GM04503 (cell line): ENCODE results near the gene WDR27.
"Not testable (repeated sequence)": the region's sequence is repeated elsewhere in the genome, so short reads cannot be mapped to it uniquely, and the experiment has no call there.

Experiments used
- DNase-seq: peaks from one replicate; pipeline ENCODE4 v3.0.0-alpha.2; 2012; ENCODE audit warnings: low read depth

WDR27 gene

GRCh38 chr6:169661391-169661756 is 40.5 kb downstream of the WDR27 start:
- DNase-seq, result no peak

GRCh38 chr6:169660751-169661390 is 41.0 kb downstream of the WDR27 start:
- DNase-seq, result no peak

DNA sequence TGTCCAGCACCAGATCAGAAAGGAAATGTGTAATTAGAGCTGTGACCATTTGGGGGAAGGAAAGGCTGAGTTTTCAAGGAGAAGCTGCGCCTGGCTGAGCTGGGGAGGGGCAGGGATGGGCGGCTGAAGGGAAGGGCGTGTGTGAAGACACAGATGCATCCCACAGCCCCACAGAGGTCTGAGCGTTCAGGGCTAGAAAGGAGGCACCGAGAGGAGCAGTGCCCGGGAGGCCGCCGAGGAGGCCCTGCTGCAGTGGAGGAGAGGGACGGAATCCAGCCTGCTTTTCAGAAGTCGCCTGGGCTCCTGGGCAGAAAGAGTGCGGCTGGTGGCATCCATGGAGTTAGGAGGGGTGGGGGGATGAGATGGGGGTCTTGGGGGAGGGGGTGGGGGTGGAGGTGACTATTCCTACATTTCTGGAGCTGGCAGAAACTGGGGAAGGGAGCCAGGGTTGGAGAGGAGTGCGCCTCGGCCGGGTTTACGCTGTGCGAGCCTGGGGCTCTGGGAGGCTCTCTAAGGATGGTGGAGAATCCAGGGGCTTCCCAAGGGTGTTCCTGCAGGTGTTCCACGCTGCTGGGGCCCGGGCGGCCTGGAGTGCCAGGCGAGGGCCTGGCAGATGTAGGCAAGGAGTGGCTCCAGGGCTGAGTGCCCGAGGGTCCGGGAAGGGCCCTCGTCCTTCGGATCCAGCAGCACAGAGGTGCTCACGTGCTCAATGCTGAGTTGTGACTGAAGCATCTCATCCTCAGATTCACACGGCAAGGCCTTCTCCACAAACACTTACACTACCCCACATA is 41.8 kb downstream of the WDR27 start:
- no peak for DNase-seq

- DNase-seq, result no peak
Observed at GRCh38 chr6:169657284-169657610, 44.6 kb downstream of the WDR27 start.

GRCh38 chr6:169656546-169657283 is 45.1 kb downstream of the WDR27 start:
- DNase-seq, result no peak

- peak; percentile 20 for DNase-seq
Observed at GRCh38 chr6:169654598-169655391, 47.0 kb downstream of the WDR27 start.

DNA sequence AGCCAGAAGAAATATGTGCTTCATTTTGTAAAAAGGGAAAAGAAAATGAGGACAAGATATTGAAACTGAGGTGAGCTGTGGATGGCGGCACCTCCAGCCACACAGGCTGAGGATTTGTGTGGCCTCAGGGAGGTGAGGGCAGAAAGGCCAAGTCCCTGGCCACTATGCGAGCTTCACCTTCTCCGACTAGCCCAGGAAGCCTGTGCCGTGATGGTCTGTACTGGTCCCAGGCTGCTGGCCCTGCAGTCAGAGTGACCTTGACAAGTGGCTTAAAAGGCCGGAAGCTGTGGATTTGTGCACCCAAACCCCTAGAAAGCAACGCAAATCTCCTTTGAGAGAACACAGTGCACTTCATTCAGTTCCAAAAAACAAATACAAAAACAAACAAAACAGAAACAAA is 48.1 kb downstream of the WDR27 start:
- DNase-seq, result no peak

DNA sequence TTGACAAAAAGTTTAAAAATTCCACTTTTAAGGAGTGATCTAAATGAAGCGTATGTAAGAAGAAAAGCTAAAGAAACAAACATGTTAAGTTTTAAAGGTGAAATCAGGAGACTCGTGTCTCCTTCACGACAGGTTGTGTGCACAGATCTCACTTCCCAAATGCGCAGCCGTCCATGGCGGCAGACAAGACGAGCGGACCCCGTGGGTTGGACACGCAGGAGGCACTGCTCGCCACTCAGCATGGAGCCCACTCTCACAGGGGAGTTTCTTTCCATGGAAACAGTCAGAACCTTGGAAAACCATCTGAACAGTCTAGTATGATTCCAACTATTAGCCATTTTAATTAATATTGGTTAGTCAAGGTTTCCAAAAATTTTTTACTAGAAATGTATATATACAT is 48.9 kb downstream of the WDR27 start:
- no peak for DNase-seq

- no peak for DNase-seq
Observed at GRCh38 chr6:169651498-169651897, 50.3 kb downstream of the WDR27 start.

- no peak for DNase-seq
Observed at GRCh38 chr6:169650959-169651292, 50.9 kb downstream of the WDR27 start.

DNA sequence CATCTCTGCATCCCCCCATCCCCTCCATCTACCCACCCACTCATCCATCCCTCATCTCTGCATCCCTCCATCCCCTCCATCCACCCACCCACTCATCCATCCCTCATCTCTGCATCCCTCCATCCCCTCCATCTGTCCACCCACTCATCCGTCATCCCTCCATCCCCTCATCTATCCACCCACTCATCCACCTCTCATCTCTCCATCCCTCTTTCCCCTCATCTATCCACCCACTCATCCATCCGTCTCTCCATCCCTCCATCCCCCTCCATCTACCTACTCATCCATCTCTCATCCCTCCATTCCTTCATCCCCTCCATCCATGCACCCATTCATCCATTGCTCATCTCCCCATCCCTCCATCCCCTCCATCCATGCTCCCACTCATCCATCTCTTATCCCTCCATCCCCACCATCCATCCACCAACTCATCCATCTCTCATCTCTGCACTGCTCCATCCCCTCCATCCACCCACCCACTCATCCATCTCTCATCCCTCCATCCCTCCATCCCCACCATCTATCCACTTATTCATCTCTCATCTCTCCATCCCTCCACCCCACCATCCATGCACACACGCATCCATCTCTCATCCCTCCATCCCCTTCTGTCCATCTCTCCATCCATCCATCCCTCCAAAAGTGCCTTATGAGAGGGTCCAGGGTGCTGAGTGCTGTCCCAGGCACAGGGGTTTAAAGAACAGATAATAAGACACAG is 51.4 kb downstream of the WDR27 start:
- no peak for DNase-seq

DNA sequence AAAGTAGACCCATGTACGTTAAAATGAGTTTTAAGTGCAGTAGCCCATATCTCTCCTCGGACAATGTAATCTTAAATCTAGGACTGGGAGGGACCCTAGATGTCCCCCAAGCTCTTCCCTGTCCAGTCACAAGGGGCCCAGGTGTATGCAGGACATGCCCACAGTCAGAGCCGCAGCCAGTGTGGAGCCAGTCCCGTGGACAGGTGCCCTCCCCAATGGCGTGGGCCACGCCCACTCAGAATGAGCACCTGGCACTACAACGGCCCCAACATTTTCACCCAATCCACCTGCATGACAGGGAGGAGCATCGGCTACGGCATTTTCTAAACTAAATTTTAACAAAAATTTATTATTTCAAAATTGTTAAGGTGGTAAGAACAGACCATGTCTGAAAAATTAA is 53.2 kb downstream of the WDR27 start:
- no peak for DNase-seq

GRCh38 chr6:169648092-169648491 is 53.7 kb downstream of the WDR27 start:
- no peak for DNase-seq

DNA sequence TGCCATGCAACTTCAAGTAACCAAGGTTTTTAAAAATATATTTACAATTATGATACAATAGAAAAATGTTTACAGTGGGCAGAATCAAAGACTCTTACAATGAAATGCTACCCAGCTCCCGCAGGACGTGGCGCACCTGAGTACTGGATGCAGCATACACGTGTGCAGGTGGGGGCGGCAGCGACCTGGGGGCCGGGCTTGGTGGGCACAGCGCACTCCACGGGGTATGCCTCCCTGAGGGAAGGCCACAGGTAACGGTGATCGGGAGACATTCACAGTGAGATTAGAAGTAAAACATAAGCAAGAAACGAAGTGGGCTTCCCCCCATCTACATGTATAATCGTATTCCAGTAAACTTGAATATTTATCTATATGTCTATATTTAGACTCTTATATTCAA is 54.2 kb downstream of the WDR27 start:
- DNase-seq, result no peak

DNA sequence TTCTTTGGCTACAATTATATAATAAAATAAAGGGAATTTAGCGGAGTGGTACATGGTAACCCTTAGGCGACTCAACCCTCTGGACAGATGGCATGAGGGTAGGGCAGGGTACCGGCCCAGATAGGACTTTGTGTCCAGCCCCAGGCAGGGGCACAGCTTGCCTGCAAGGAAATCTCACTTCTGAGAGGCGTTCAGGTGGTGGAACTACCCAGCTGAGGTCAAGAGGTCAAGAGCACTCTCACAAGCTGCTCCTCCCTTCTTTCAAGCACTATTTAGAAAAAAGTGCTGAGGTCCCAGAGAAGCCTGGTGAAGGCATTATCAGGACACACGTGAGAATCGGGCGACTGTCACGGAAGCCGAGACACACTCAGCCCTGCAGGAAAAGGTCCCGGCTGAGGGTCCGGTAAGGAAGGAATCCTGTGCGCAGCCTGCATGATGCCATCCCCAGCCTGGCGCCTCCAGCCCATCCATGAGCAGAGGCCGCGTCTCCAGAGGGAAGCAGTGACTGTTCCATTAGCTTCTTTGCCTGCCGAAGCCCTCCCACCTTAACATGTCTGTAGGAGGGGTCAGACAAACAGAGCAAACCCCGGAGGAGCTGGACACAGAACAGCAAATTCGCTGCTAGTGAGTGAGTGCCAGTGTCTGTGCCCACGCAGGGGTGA is 54.8 kb downstream of the WDR27 start:
- DNase-seq, result no peak

DNA sequence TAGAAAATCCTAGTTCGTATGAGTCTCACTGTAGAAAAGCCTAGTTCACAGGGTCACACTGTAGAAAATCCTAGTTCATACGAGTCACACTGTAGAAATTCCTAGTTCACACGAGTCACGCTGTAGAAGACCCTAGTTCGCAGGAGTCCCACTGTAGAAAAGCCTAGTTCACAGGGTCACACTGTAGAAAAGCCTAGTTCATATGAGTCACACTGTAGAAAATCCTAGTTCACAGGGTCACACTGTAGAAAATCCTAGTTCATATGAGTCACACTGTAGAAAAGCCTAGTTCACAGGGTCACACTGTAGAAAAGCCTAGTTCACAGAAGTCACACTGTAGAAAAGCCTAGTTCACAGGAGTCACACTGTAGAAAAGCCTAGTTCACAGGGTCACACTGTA is 56.4 kb downstream of the WDR27 start:
- DNase-seq, result not testable (repeated sequence)

DNA sequence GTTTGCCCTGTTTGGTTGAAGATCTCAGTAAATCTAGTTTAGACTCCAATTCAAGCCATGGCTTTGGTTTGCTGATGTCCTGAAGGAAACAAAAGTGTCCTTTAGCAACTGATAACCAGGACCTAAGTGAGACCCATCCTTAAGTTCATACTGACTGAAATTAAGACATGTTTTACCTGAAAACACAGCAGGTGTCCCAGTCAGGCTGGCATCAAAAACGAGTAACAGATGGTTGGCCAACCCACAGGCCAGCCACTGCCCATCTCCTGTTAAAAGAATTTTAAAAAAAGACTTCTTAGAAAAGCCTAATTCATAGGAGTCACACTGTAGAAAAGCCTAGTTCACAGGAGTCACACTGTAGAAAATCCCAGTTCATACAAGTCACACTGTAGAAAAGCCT is 58.3 kb downstream of the WDR27 start:
- DNase-seq, result no peak

- DNase-seq, result no peak
Observed at GRCh38 chr6:169642455-169642854, 59.4 kb downstream of the WDR27 start.

DNA sequence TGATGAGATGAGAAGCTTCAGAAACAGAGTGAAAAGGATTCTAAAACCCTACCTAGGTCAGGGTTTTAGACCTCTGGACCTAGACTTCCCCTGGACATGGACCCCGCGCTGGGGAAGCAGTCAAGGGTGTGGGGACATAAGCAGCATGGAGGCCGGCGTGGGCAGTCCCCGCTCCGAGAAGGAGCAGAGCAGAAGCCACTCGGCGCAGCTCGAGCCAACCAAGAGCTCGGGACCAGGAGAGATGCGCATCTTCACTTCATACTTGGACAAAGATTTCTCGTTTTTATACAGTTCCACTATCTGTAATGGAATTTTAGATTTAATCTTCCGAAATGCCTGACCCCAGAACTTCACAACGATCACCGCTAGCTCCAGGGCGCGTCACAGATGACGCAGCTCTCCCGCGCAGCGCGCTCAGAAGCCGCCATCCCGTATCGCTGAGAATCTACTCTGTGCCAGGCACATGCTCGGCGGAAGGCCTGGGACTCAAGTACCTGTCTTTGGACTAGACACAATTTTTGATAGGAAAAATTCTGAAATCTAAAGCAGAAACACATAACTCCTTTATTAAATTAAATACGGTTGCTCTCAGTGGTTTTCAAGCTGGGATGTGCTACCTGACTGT is 60.3 kb downstream of the WDR27 start:
- DNase-seq, result no peak

GRCh38 chr6:169640983-169641382 is 60.8 kb downstream of the WDR27 start:
- no peak for DNase-seq

DNA sequence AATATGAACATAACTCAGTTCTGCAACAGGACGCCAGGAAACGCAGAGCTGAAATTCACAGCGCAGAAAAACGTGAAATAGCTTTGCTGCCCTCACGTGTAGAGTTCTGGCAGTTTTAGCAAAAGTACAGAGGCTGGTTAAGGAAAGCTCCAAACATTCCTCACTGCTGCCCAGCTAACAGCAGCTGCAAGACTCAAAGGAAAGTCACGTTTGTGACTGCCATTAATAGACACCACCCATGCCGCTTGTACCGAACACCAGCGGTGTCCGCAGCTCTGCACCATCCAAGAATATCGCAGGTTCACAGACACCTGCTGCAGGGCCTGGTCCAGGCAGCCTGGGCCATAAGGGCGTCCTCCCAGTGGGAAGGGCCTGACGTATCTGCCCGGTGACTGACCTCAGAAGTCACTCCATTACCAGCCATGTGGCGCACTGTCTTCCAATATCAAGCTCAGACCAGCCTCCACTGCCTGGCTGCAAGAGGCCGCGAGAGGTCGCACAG is 61.4 kb downstream of the WDR27 start:
- DNase-seq, result peak; percentile 28
